ENCODE results near the gene TIGD1. TPM values are rescaled to one million over a fixed set of nuclear protein-coding genes. Genes with fewer than 3 reads are reported as not detected.

TIGD1 gene
- total and polyA plus RNA-seq, 4 donors, result 2.0 to 6.0 (median 4.5) TPM

- TF ChIP-seq, protein P1, sequence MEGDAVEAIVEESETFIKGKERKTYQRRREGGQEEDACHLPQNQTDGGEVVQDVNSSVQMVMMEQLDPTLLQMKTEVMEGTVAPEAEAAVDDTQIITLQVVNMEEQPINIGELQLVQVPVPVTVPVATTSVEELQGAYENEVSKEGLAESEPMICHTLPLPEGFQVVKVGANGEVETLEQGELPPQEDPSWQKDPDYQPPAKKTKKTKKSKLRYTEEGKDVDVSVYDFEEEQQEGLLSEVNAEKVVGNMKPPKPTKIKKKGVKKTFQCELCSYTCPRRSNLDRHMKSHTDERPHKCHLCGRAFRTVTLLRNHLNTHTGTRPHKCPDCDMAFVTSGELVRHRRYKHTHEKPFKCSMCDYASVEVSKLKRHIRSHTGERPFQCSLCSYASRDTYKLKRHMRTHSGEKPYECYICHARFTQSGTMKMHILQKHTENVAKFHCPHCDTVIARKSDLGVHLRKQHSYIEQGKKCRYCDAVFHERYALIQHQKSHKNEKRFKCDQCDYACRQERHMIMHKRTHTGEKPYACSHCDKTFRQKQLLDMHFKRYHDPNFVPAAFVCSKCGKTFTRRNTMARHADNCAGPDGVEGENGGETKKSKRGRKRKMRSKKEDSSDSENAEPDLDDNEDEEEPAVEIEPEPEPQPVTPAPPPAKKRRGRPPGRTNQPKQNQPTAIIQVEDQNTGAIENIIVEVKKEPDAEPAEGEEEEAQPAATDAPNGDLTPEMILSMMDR (IDR thresholded peaks at IDR 0.05; ENCODE audit: control extremely low read depth, extremely low read depth), result no peak
- ATAC-seq (ENCODE audit: insufficient read depth, low FRiP score) (no peak), DNase-seq (no peak)
- Histone ChIP-seq H3K4me1 (ENCODE audit: control insufficient read depth in 5 of 5, insufficient read depth in 5 of 5, low read length in 5 of 5) (peaks cover 0 to 14% (median 0%) of the 10 kb centered on the region in 5 donors), H3K9me3 (ENCODE audit: control insufficient read depth in 4 of 4, insufficient read depth in 3 of 4, low read length in 3 of 4) (no peaks in the 10 kb centered on the region), H3K27me3 (ENCODE audit: control insufficient read depth in 3 of 3, insufficient read depth in 3 of 3, low read length in 2 of 3) (no peaks in the 10 kb centered on the region), H3K36me3 (ENCODE audit: control insufficient read depth in 4 of 4, insufficient read depth in 4 of 4, low read length in 4 of 4) (peaks cover 4 to 20% (median 15%) of the 10 kb centered on the region in 4 donors), H3K9ac (ENCODE audit: insufficient read depth in 1 of 2, low read length in 2 of 2) (no peak overlapping the region), H3K4me3 (no peak overlapping the region), H3K27ac (ENCODE audit: low read depth in 1 of 2, low read length in 1 of 2) (no peak overlapping the region)
These were observed 31.4 kb upstream of the TIGD1 start for GRCh38 chr2:232581725-232582124.

GRCh38 chr2:232580648-232580981 lies 30.3 kb upstream of the TIGD1 start:
- Histone ChIP-seq H3K9ac (ENCODE audit: insufficient read depth in 1 of 2, low read length in 2 of 2) (no peak overlapping the region), H3K4me1 (ENCODE audit: control insufficient read depth in 5 of 5, insufficient read depth in 5 of 5, low read length in 5 of 5) (peaks cover 0 to 14% (median 0%) of the 10 kb centered on the region in 5 donors), H3K27me3 (ENCODE audit: control insufficient read depth in 3 of 3, insufficient read depth in 3 of 3, low read length in 2 of 3) (no peaks in the 10 kb centered on the region), H3K36me3 (ENCODE audit: control insufficient read depth in 4 of 4, insufficient read depth in 4 of 4, low read length in 4 of 4) (peaks cover 4 to 20% (median 16%) of the 10 kb centered on the region in 4 donors), H3K4me3 (no peak overlapping the region), H3K27ac (ENCODE audit: low read depth in 1 of 2, low read length in 1 of 2) (no peak overlapping the region), H3K9me3 (ENCODE audit: control insufficient read depth in 4 of 4, insufficient read depth in 3 of 4, low read length in 3 of 4) (no peaks in the 10 kb centered on the region)
- 72 to 78% methylated on average over 6 of the region's 6 CpGs for WGBS, 2 donors
- TF ChIP-seq, protein P1 (IDR thresholded peaks at IDR 0.05; ENCODE audit: control extremely low read depth, extremely low read depth), result no peak
- no peak for DNase-seq
- no peak for ATAC-seq (ENCODE audit: insufficient read depth, low FRiP score)

DNA sequence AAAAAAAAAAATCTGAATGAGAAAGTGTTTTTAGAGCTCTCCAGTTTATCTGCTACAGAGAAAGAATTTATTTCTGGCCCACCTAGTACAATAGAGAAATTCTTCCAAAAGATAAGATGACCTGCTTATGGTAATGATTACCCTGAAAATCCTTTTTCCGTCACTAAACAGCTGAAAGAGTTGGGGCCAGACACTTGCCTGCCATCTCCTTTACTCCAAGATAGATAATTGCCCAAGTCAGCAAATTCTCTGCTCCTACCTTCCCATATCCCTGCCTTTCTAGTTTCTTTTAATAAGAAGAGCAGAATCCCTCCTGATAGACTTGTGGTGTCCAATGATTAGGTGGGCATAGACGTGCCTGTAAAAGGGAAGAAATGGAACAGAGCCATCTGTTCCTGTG lies 28.3 kb upstream of the TIGD1 start:
- H3K4me3 ChIP-seq, result no peak overlapping the region
- no peaks in the 10 kb centered on the region for H3K9me3 ChIP-seq (ENCODE audit: control insufficient read depth in 4 of 4, insufficient read depth in 3 of 4, low read length in 3 of 4)
- 90 to 91% methylated on average over 2 of the region's 2 CpGs for WGBS, 2 donors
- TF ChIP-seq, protein P1 (IDR thresholded peaks at IDR 0.05; ENCODE audit: control extremely low read depth, extremely low read depth), result no peak
- H3K9ac ChIP-seq (ENCODE audit: insufficient read depth in 1 of 2, low read length in 2 of 2), result no peak overlapping the region
- peaks cover 0 to 20% (median 0%) of the 10 kb centered on the region in 5 donors for H3K4me1 ChIP-seq (ENCODE audit: control insufficient read depth in 5 of 5, insufficient read depth in 5 of 5, low read length in 5 of 5)
- no peaks in the 10 kb centered on the region for H3K27me3 ChIP-seq (ENCODE audit: control insufficient read depth in 3 of 3, insufficient read depth in 3 of 3, low read length in 2 of 3)
- DNase-seq, result no peak
- H3K27ac ChIP-seq (ENCODE audit: low read depth in 1 of 2, low read length in 1 of 2), result no peak overlapping the region
- H3K36me3 ChIP-seq (ENCODE audit: control insufficient read depth in 4 of 4, insufficient read depth in 4 of 4, low read length in 4 of 4), result peaks cover 11 to 22% (median 19%) of the 10 kb centered on the region in 4 donors
- no peak for ATAC-seq (ENCODE audit: insufficient read depth, low FRiP score)

GRCh38 chr2:232577841-232578240 lies 27.5 kb upstream of the TIGD1 start:
- Histone ChIP-seq H3K9me3 (ENCODE audit: control insufficient read depth in 4 of 4, insufficient read depth in 3 of 4, low read length in 3 of 4) (no peaks in the 10 kb centered on the region), H3K36me3 (ENCODE audit: control insufficient read depth in 4 of 4, insufficient read depth in 4 of 4, low read length in 4 of 4) (peaks cover 10 to 25% (median 18%) of the 10 kb centered on the region in 4 donors), H3K4me1 (ENCODE audit: control insufficient read depth in 5 of 5, insufficient read depth in 5 of 5, low read length in 5 of 5) (peaks cover 0 to 25% (median 0%) of the 10 kb centered on the region in 5 donors), H3K9ac (ENCODE audit: insufficient read depth in 1 of 2, low read length in 2 of 2) (no peak overlapping the region), H3K4me3 (no peak overlapping the region), H3K27ac (ENCODE audit: low read depth in 1 of 2, low read length in 1 of 2) (no peak overlapping the region), H3K27me3 (ENCODE audit: control insufficient read depth in 3 of 3, insufficient read depth in 3 of 3, low read length in 2 of 3) (no peaks in the 10 kb centered on the region)
- ATAC-seq (ENCODE audit: insufficient read depth, low FRiP score), result no peak
- no peak for DNase-seq
- WGBS, 2 donors, result 90 to 100% methylated on average over 2 of the region's 2 CpGs
- TF ChIP-seq, protein P1 (IDR thresholded peaks at IDR 0.05; ENCODE audit: control extremely low read depth, extremely low read depth), result no peak
